ENCODE measurements around the gene SPOP.
A peak's percentile ranks its signal among the peaks of the same experiment; 100 is the strongest.
"Not testable (repeated sequence)": the region's sequence is repeated elsewhere in the genome, so short reads cannot be mapped to it uniquely, and the experiment has no call there.

The SPOP gene

GRCh38 chr17:49677933-49678847, at the start of gene SPOP:
TSS of gene SPOP (minus strand) at chr17:49678097. CDS start at chr17:49622810, 55,287 bp downstream.
- Histone ChIP-seq H3K9me3 (ENCODE audit: control insufficient read depth, low read length) (no peaks in the 10 kb centered on the region), H3K4me3 (ENCODE audit: low read depth, low read length) (peak within 1 kb of the TSS; percentile 91), H3K4me1 (peaks cover 10% of the 10 kb centered on the region), H3K79me2 (peaks cover 28% of the 10 kb centered on the region), H3K27me3 (ENCODE audit: control insufficient read depth, insufficient read depth, low read length) (no peaks in the 10 kb centered on the region), H3K27ac (peak within 1 kb of the TSS; percentile 94), H3K36me3 (ENCODE audit: control insufficient read depth, insufficient read depth, low read length) (no peaks in the 10 kb centered on the region), H2AFZ (peak within 1 kb of the TSS; percentile 93), H3K4me2 (ENCODE audit: low read length) (peak within 1 kb of the TSS; percentile 86), H3K9ac (peak within 1 kb of the TSS; percentile 30)
- no peak for TF ChIP-seq CTCF (IDR thresholded peaks at IDR 0.05)

GRCh38 chr17:49727380-49727779, 49.5 kb upstream of the SPOP start:
- Histone ChIP-seq H3K4me2 (ENCODE audit: low read length) (no peak overlapping the region), H2AFZ (no peak overlapping the region), H3K27me3 (ENCODE audit: control insufficient read depth, insufficient read depth, low read length) (no peaks in the 10 kb centered on the region), H3K9ac (no peak overlapping the region), H3K79me2 (peaks cover 50% of the 10 kb centered on the region), H3K4me1 (peaks cover 24% of the 10 kb centered on the region), H3K4me3 (ENCODE audit: low read depth, low read length) (no peak overlapping the region), H3K9me3 (ENCODE audit: control insufficient read depth, low read length) (no peaks in the 10 kb centered on the region), H3K36me3 (ENCODE audit: control insufficient read depth, insufficient read depth, low read length) (no peaks in the 10 kb centered on the region), H3K27ac (no peak overlapping the region)
- TF ChIP-seq CTCF (IDR thresholded peaks at IDR 0.05): no peak

DNA sequence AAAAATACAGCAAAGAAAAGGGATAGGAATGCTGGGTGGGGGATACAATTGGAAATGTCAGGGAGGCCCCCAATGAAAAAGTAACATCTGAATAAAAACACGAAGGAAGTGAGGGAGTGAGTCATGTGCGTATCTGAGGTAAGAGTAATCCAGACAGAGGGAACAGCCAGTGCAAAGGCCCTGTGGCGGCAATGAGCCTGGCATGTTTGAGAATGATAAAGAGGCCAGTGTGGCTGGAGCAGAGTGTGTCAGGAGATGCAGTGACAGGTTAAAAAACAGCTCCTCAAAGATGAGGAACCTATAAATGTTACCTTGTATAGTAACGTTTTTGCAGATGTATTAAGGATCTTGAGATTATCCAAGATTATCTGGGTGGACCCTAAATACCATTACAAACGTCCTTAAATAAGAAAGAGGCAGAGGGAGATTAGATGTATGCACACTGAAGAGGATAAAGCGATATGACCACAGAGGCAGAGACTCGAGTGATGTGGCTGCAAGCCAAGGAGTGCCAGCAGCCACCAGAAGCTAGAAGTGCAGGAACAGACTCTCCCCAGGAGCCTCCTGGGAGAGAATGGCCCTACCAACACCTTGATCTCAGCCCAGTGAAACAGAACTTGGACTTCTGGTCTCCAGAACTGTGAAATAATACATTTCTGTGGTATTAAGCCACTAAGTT, 47.7 kb upstream of the SPOP start:
- TF ChIP-seq CTCF (IDR thresholded peaks at IDR 0.05): no peak
- Histone ChIP-seq H3K27me3 (ENCODE audit: control insufficient read depth, insufficient read depth, low read length) (no peaks in the 10 kb centered on the region), H3K79me2 (peaks cover 39% of the 10 kb centered on the region), H3K9me3 (ENCODE audit: control insufficient read depth, low read length) (no peaks in the 10 kb centered on the region), H3K27ac (no peak overlapping the region), H3K9ac (no peak overlapping the region), H3K36me3 (ENCODE audit: control insufficient read depth, insufficient read depth, low read length) (no peaks in the 10 kb centered on the region), H3K4me2 (ENCODE audit: low read length) (no peak overlapping the region), H3K4me3 (ENCODE audit: low read depth, low read length) (no peak overlapping the region), H2AFZ (no peak overlapping the region), H3K4me1 (peaks cover 24% of the 10 kb centered on the region)

GRCh38 chr17:49724552-49724951, 46.7 kb upstream of the SPOP start:
- not testable (repeated sequence) for H3K36me3 ChIP-seq (ENCODE audit: control insufficient read depth, insufficient read depth, low read length); H3K27ac ChIP-seq; H2AFZ ChIP-seq; H3K4me2 ChIP-seq (ENCODE audit: low read length); H3K9ac ChIP-seq; H3K27me3 ChIP-seq (ENCODE audit: control insufficient read depth, insufficient read depth, low read length); H3K9me3 ChIP-seq (ENCODE audit: control insufficient read depth, low read length); H3K4me3 ChIP-seq (ENCODE audit: low read depth, low read length)
- Histone ChIP-seq H3K4me1 (peaks cover 20% of the 10 kb centered on the region), H3K79me2 (peaks cover 36% of the 10 kb centered on the region)

DNA sequence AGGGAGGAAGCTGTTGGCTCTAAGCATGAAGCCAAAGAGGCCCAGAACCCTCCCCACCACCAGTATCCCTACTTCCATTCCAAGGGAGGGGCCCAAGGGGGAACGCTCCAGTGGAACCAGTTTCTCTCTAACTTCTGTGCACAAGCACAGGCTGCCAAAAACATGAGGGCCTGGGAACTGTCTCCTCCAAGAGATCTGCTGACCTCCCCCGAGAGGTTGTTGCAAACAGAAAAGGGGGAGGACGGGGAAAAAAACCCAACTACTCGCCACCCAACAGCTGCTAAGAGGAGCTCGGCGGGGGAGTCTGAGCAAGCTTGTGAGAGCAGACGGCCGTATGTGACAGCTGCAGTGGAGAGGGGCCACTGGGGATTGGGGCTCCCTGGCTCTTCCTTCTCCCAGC, 45.5 kb upstream of the SPOP start:
- peak overlapping the region; percentile 87 for H3K27ac ChIP-seq
- peak overlapping the region; percentile 80 for H2AFZ ChIP-seq
- no peaks in the 10 kb centered on the region for H3K36me3 ChIP-seq (ENCODE audit: control insufficient read depth, insufficient read depth, low read length)
- no peaks in the 10 kb centered on the region for H3K27me3 ChIP-seq (ENCODE audit: control insufficient read depth, insufficient read depth, low read length)
- peaks cover 13% of the 10 kb centered on the region for H3K4me1 ChIP-seq
- TF ChIP-seq CTCF (IDR thresholded peaks at IDR 0.05): no peak
- peaks cover 30% of the 10 kb centered on the region for H3K79me2 ChIP-seq
- no peak overlapping the region for H3K4me2 ChIP-seq (ENCODE audit: low read length)
- no peak overlapping the region for H3K9ac ChIP-seq
- H3K4me3 ChIP-seq (ENCODE audit: low read depth, low read length): no peak overlapping the region
- no peaks in the 10 kb centered on the region for H3K9me3 ChIP-seq (ENCODE audit: control insufficient read depth, low read length)
